Choroid plexus epithelial cell (primary cell): ENCODE measurements around the gene HEXIM2.

Source experiments
- DNase-seq: peaks from one replicate; pipeline ENCODE4 v3.0.0-alpha.2; 2010; ENCODE audit warnings: low read depth
- H3K4me3 ChIP-seq: 2 replicates; pipeline ENCODE4 v1.5.1; 2011; ENCODE audit warnings: low read depth, mild to moderate bottlenecking, control low read depth, low read length, moderate library complexity
- CTCF ChIP-seq: conservative IDR thresholded peaks from 2 replicates; pipeline ENCODE4 v1.5.1; 2011; ENCODE audit warnings: low read depth, mild to moderate bottlenecking, control low read depth, inconsistent platforms, low read length, moderate library complexity

HEXIM2 gene

GRCh38 chr17:45149669-45150664, 11.7 kb upstream of the HEXIM2 start:
- no peak for TF ChIP-seq CTCF
- peak overlapping the region; percentile 68 for H3K4me3 ChIP-seq
- DNase-seq: peak; percentile 70

GRCh38 chr17:45150911-45151809, 10.5 kb upstream of the HEXIM2 start:
- no peak for DNase-seq
- no peak for TF ChIP-seq CTCF

GRCh38 chr17:45155029-45155428, 6.6 kb upstream of the HEXIM2 start:
- no peak for TF ChIP-seq CTCF
- no peak for DNase-seq
- H3K4me3 ChIP-seq: no peak overlapping the region

More at GRCh38 chr17:45150911-45151809, 10.5 kb upstream of the HEXIM2 start:
- peak overlapping the region; percentile 68 for H3K4me3 ChIP-seq

- no peak for DNase-seq
- no peak for TF ChIP-seq CTCF
- no peak overlapping the region for H3K4me3 ChIP-seq
Measured at GRCh38 chr17:45155483-45155882, 6.2 kb upstream of the HEXIM2 start.

- no peak for DNase-seq
- no peak overlapping the region for H3K4me3 ChIP-seq
- TF ChIP-seq CTCF: no peak
Measured at GRCh38 chr17:45156242-45156641, 5.4 kb upstream of the HEXIM2 start.

- peak; percentile 18 for TF ChIP-seq CTCF
- peak; percentile 74 for DNase-seq
- H3K4me3 ChIP-seq: peak overlapping the region; percentile 97
Measured at GRCh38 chr17:45160447-45161287, 1.0 kb upstream of the HEXIM2 start.
